ENCODE results near the gene LRRC42. TPM values are rescaled to one million over a fixed set of nuclear protein-coding genes. Genes with fewer than 3 reads are reported as not detected.
"Not testable (repeated sequence)": the region's sequence is repeated elsewhere in the genome, so short reads cannot be mapped to it uniquely, and the experiment has no call there.

Gene LRRC42
- total RNA-seq, 4 donors from 2014 or later = 20.1 to 36.3 (median 24.4) TPM

DNA sequence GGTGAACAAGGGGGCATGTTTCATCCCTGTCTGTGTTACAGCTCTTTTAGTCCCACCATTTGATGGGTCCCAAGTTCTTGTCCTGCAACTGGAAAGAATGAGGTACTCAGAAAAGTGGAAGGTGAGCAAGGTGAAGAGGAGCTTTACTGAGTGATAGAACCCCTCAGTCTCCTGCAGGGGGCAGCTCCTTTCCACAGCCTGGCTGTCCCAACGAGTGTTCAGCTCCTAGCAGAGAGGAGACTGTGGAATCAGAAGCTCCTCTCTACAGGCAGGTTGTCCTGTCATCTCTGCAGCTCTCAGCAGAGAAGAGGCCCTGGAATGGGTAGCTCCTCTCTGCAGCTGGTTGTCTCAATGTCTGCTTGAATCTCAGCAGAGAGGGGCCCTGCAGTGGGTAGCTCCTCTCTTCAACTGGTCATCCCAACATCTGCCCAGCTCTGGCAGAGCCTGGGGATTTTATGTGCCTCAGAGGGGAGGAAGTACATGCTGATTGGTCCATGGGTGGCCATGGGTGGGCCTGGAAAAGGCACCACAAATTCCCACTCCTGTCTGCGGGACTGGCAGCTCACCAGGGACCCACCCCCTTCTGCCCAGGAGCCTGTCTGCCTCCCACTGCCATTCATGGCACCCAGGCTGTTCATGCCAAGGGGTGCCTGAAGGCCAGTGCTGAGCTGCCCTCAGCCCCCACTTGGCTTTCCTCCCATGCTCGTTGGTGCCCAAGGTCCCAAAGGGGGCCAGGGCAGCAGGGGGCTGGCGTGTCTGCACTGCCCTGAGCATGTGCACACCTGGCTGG is 46.1 kb downstream of the LRRC42 start:
- no peak overlapping the region for H3K4me3 ChIP-seq (ENCODE audit: low read depth, poor library complexity, severe bottlenecking)
- WGBS, 2 donors = 60 to 86% methylated on average over 4 of the region's 4 CpGs
- intact Hi-C loops (cut with DNase I; ENCODE audit: low total_unique reads) = no loop called here
- DNase-seq (ENCODE audit: low spot score in 2 of 2) = no peak
- TF ChIP-seq, protein P1, sequence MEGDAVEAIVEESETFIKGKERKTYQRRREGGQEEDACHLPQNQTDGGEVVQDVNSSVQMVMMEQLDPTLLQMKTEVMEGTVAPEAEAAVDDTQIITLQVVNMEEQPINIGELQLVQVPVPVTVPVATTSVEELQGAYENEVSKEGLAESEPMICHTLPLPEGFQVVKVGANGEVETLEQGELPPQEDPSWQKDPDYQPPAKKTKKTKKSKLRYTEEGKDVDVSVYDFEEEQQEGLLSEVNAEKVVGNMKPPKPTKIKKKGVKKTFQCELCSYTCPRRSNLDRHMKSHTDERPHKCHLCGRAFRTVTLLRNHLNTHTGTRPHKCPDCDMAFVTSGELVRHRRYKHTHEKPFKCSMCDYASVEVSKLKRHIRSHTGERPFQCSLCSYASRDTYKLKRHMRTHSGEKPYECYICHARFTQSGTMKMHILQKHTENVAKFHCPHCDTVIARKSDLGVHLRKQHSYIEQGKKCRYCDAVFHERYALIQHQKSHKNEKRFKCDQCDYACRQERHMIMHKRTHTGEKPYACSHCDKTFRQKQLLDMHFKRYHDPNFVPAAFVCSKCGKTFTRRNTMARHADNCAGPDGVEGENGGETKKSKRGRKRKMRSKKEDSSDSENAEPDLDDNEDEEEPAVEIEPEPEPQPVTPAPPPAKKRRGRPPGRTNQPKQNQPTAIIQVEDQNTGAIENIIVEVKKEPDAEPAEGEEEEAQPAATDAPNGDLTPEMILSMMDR (IDR thresholded peaks at IDR 0.05) = no peak
- no peak for TF ChIP-seq POLR2A (IDR thresholded peaks at IDR 0.05)

DNA sequence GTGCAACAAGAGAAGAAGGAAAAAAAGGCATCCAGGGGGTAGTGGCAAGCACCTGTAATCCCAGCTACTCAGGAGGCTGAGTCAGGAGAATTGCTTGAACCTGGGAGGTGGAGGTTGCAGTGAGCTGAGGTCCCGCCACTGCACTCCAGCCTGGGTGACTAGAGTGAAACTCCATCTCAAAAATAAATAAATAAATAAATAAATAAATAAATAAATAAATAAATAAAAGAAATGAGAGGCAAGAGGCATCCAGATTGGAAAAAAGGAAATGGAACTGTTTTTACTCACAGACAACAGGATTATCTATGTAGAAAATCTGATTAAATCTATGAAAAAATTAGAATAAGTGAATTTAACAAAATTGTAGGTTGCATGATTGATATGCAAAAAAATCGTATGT is 48.4 kb downstream of the LRRC42 start:
- H3K4me3 ChIP-seq (ENCODE audit: low read depth, poor library complexity, severe bottlenecking); DNase-seq (ENCODE audit: low spot score in 2 of 2); intact Hi-C loops (cut with DNase I; ENCODE audit: low total_unique reads): not testable (repeated sequence)
- 89 to 91% methylated on average over 2 of the region's 2 CpGs for WGBS, 2 donors

DNA sequence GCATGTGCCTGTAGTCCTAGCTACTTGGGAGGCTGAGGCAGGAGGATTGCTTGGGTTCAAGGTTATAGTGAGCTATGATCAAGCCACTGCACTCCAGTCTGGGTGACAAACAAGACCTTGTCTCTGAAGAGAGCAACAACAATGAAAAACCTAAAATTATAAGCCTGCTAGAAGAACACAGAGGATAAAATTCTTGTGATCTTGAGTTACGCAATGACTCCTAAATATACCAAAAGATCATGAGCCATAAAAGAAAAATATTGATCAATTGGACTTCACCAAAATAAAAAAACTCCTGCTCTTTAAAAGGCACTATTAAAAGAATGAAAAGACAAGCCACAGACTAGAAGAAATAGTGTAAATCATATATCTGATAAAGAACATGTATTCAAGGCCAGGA is 49.5 kb downstream of the LRRC42 start:
- TF ChIP-seq, protein P1 (IDR thresholded peaks at IDR 0.05) = no peak
- TF ChIP-seq POLR2A (IDR thresholded peaks at IDR 0.05) = no peak
- no peak for DNase-seq (ENCODE audit: low spot score in 2 of 2)
- no peak overlapping the region for H3K4me3 ChIP-seq (ENCODE audit: low read depth, poor library complexity, severe bottlenecking)
- WGBS, 2 donors = 93 to 100% methylated on average over 1 of the region's 1 CpG
- intact Hi-C loops (cut with DNase I; ENCODE audit: low total_unique reads) = no loop called here

DNA sequence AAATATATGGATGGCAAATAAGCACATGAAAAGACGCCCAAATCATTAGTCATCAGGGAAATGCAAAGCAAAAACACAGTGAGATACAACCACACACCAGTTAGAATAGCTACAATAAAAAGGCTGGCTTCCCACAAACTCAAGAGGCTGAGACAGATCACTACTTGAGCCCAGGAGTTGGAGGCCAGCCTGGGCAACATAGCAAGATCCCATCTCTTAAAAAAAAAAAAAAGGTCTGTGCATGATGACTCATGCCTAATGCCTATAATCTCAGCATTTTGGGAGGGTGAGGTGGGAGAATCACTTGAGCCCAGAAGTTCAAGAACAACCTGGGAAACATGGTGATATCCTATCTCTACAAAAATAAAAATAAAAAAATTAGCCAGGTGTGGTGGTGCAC is 52.1 kb downstream of the LRRC42 start:
- H3K4me3 ChIP-seq (ENCODE audit: low read depth, poor library complexity, severe bottlenecking) = no peak overlapping the region
- no peak for DNase-seq (ENCODE audit: low spot score in 2 of 2)
- intact Hi-C loops (cut with DNase I; ENCODE audit: low total_unique reads) = no loop called here
- TF ChIP-seq, protein P1 (IDR thresholded peaks at IDR 0.05) = no peak
- no peak for TF ChIP-seq POLR2A (IDR thresholded peaks at IDR 0.05)
- WGBS, 2 donors = 82 to 88% methylated on average over 1 of the region's 1 CpG

DNA sequence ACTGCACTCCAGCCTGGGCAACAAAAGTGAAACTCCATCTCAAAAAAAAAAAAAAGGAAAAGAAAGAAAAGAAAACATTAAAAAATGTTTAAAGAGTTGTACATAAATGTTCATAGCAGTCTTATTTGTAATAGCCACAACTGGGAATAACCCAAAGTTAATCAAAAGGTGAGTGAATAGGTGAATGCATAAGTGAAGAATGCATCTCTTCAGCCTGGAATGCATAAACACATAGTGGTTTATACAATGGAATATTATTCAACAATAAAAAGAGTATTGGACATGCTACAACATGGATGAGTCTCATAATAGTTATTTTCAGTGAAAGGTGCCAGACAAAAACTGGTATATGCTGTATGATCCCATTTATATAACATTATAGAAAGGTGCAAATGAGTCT is 53.8 kb downstream of the LRRC42 start:
- no peak for TF ChIP-seq POLR2A (IDR thresholded peaks at IDR 0.05)
- TF ChIP-seq, protein P1 (IDR thresholded peaks at IDR 0.05) = no peak
- DNase-seq (ENCODE audit: low spot score in 2 of 2) = no peak
- intact Hi-C loops (cut with DNase I; ENCODE audit: low total_unique reads) = no loop called here
- H3K4me3 ChIP-seq (ENCODE audit: low read depth, poor library complexity, severe bottlenecking) = no peak overlapping the region

DNA sequence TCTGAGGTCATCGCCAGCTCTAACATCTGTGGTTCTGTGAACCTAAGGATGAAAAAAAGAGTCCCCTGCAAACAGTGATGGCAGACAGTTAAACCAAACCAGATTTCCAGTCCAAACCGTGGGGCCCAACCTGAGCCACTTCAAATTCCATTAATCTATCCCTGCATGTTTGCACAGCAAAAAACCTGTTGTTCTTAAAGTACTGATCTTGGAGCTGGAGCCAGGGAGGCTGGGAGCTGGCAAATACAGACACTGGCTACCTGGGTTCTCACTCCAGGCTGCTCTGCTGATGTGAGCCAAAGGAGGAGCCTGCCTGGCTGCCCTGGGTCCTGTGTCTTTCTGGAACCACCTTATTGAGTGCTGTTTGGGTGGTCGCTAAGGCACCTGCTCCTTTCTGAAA is 55.4 kb downstream of the LRRC42 start:
- WGBS, 2 donors = 24 to 42% methylated on average over 3 of the region's 3 CpGs
- intact Hi-C loops (cut with DNase I; ENCODE audit: low total_unique reads) = no loop called here
- no peak overlapping the region for H3K4me3 ChIP-seq (ENCODE audit: low read depth, poor library complexity, severe bottlenecking)
- no peak for DNase-seq (ENCODE audit: low spot score in 2 of 2)
- TF ChIP-seq POLR2A (IDR thresholded peaks at IDR 0.05) = no peak
- TF ChIP-seq, protein P1 (IDR thresholded peaks at IDR 0.05) = no peak
